H1 (cell line): ENCODE data around the gene INHBB.

Experiments used
- CHD2 ChIP-seq: IDR thresholded peaks from 2 replicates; pipeline ENCODE4 v1.6.1; 2012; ENCODE audit warnings: low read length, improper control_type of control experiment
- CTCF ChIP-seq, 3 experiments: IDR thresholded peaks; 1 replicate in 2 of 3; 2 replicates in 1 of 3; pipeline versions ENCODE4 v1.5.1 to v1.6.1; 2011; ENCODE audit warnings: low read length in 3 of 3, mild to moderate bottlenecking in 3 of 3, inconsistent platforms in 2 of 3, low read depth in 1 of 3, moderate library complexity in 1 of 3; ENCODE audit not compliant: insufficient read depth in 1 of 3; ENCODE audit errors: control extremely low read depth in 1 of 3
- E2F6 ChIP-seq: IDR thresholded peaks from 2 replicates; pipeline ENCODE4 v1.6.1; 2012; ENCODE audit warnings: inconsistent platforms
- GABPA ChIP-seq: IDR thresholded peaks from 2 replicates; pipeline ENCODE4 v1.6.1; 2011; ENCODE audit warnings: mild to moderate bottlenecking, low read length, moderate library complexity, borderline replicate concordance; ENCODE audit not compliant: insufficient read depth
- POLR2A ChIP-seq, 2 experiments: IDR thresholded peaks; 1 replicate in 1 of 2; 2 replicates in 1 of 2; pipeline ENCODE4 v1.6.1; 2011; ENCODE audit warnings: low read depth in 2 of 2, low read length in 2 of 2, mild to moderate bottlenecking in 2 of 2; ENCODE audit errors: control extremely low read depth in 1 of 2
- POLR2AphosphoS5 ChIP-seq: IDR thresholded peaks from 2 replicates; pipeline ENCODE4 v1.6.1; 2011; ENCODE audit warnings: low read depth, low read length
- RAD21 ChIP-seq, 2 experiments: IDR thresholded peaks in 1 of 2; conservative IDR thresholded peaks in 1 of 2; 2 replicates each; pipeline ENCODE4 v1.6.1; 2011; ENCODE audit warnings: low read depth in 2 of 2, low read length in 2 of 2, improper control_type of control experiment in 1 of 2, inconsistent platforms in 1 of 2, mild to moderate bottlenecking in 1 of 2, moderate library complexity in 1 of 2
- RFX5 ChIP-seq: IDR thresholded peaks from 2 replicates; pipeline ENCODE4 v1.6.1; 2011; ENCODE audit warnings: low read depth, low read length, improper control_type of control experiment, borderline replicate concordance
- YY1 ChIP-seq: IDR thresholded peaks from 2 replicates; pipeline ENCODE4 v1.6.1; 2011; ENCODE audit warnings: low read depth, mild to moderate bottlenecking, low read length
- TF ChIP-seq, protein P1 (sequence below): fragments of 300-600 bp; sonication (generic); IDR thresholded peaks from 2 replicates; pipeline ENCODE4 v1.7.1; 2012; ENCODE audit warnings: low read length, moderate library complexity, mild to moderate bottlenecking, inconsistent platforms; ENCODE audit not compliant: insufficient replicate concordance
- TF ChIP-seq, protein P2 (sequence below): IDR thresholded peaks from 2 replicates; pipeline ENCODE4 v1.6.1; 2011; ENCODE audit warnings: low read depth, mild to moderate bottlenecking, low read length; ENCODE audit not compliant: insufficient read depth

GRCh38 chr2:120385355-120386127 lies 39.6 kb downstream of the INHBB start:
- TF ChIP-seq POLR2A (IDR thresholded peaks at IDR 0.05; ENCODE audit: control extremely low read depth in 1 of 2, low read depth in 2 of 2, low read length in 2 of 2) = no peak
- TF ChIP-seq CTCF (IDR thresholded peaks at IDR 0.05; ENCODE audit: control extremely low read depth in 1 of 3, insufficient read depth in 1 of 3, low read depth in 1 of 3, low read length in 3 of 3) = no peak
- TF ChIP-seq GABPA = no peak
- no peak for TF ChIP-seq CHD2
- TF ChIP-seq, protein P1, sequence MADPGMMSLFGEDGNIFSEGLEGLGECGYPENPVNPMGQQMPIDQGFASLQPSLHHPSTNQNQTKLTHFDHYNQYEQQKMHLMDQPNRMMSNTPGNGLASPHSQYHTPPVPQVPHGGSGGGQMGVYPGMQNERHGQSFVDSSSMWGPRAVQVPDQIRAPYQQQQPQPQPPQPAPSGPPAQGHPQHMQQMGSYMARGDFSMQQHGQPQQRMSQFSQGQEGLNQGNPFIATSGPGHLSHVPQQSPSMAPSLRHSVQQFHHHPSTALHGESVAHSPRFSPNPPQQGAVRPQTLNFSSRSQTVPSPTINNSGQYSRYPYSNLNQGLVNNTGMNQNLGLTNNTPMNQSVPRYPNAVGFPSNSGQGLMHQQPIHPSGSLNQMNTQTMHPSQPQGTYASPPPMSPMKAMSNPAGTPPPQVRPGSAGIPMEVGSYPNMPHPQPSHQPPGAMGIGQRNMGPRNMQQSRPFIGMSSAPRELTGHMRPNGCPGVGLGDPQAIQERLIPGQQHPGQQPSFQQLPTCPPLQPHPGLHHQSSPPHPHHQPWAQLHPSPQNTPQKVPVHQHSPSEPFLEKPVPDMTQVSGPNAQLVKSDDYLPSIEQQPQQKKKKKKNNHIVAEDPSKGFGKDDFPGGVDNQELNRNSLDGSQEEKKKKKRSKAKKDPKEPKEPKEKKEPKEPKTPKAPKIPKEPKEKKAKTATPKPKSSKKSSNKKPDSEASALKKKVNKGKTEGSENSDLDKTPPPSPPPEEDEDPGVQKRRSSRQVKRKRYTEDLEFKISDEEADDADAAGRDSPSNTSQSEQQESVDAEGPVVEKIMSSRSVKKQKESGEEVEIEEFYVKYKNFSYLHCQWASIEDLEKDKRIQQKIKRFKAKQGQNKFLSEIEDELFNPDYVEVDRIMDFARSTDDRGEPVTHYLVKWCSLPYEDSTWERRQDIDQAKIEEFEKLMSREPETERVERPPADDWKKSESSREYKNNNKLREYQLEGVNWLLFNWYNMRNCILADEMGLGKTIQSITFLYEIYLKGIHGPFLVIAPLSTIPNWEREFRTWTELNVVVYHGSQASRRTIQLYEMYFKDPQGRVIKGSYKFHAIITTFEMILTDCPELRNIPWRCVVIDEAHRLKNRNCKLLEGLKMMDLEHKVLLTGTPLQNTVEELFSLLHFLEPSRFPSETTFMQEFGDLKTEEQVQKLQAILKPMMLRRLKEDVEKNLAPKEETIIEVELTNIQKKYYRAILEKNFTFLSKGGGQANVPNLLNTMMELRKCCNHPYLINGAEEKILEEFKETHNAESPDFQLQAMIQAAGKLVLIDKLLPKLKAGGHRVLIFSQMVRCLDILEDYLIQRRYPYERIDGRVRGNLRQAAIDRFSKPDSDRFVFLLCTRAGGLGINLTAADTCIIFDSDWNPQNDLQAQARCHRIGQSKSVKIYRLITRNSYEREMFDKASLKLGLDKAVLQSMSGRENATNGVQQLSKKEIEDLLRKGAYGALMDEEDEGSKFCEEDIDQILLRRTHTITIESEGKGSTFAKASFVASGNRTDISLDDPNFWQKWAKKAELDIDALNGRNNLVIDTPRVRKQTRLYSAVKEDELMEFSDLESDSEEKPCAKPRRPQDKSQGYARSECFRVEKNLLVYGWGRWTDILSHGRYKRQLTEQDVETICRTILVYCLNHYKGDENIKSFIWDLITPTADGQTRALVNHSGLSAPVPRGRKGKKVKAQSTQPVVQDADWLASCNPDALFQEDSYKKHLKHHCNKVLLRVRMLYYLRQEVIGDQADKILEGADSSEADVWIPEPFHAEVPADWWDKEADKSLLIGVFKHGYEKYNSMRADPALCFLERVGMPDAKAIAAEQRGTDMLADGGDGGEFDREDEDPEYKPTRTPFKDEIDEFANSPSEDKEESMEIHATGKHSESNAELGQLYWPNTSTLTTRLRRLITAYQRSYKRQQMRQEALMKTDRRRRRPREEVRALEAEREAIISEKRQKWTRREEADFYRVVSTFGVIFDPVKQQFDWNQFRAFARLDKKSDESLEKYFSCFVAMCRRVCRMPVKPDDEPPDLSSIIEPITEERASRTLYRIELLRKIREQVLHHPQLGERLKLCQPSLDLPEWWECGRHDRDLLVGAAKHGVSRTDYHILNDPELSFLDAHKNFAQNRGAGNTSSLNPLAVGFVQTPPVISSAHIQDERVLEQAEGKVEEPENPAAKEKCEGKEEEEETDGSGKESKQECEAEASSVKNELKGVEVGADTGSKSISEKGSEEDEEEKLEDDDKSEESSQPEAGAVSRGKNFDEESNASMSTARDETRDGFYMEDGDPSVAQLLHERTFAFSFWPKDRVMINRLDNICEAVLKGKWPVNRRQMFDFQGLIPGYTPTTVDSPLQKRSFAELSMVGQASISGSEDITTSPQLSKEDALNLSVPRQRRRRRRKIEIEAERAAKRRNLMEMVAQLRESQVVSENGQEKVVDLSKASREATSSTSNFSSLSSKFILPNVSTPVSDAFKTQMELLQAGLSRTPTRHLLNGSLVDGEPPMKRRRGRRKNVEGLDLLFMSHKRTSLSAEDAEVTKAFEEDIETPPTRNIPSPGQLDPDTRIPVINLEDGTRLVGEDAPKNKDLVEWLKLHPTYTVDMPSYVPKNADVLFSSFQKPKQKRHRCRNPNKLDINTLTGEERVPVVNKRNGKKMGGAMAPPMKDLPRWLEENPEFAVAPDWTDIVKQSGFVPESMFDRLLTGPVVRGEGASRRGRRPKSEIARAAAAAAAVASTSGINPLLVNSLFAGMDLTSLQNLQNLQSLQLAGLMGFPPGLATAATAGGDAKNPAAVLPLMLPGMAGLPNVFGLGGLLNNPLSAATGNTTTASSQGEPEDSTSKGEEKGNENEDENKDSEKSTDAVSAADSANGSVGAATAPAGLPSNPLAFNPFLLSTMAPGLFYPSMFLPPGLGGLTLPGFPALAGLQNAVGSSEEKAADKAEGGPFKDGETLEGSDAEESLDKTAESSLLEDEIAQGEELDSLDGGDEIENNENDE = no peak
- TF ChIP-seq POLR2AphosphoS5 = no peak
- TF ChIP-seq E2F6 = no peak
- TF ChIP-seq, protein P2, sequence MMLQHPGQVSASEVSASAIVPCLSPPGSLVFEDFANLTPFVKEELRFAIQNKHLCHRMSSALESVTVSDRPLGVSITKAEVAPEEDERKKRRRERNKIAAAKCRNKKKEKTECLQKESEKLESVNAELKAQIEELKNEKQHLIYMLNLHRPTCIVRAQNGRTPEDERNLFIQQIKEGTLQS = no peak
- no peak for TF ChIP-seq YY1
- no peak for TF ChIP-seq RAD21 (IDR thresholded peaks at IDR 0.05 in 1 of 2, conservative IDR thresholded peaks at IDR 0.05 in 1 of 2; ENCODE audit: low read depth in 2 of 2, low read length in 2 of 2)
- TF ChIP-seq RFX5 = no peak
